Stimulated activated naive CD4-positive, alpha-beta T cell (primary cell): ENCODE data around the gene PACSIN2.
"Not testable (repeated sequence)": the region's sequence is repeated elsewhere in the genome, so short reads cannot be mapped to it uniquely, and the experiment has no call there.

Source experiments
- DNase-seq, 6 experiments: peaks; one replicate each; lab custom pipeline; 2025; lab: John Stamatoyannopoulos, UW

PACSIN2 gene

DNA sequence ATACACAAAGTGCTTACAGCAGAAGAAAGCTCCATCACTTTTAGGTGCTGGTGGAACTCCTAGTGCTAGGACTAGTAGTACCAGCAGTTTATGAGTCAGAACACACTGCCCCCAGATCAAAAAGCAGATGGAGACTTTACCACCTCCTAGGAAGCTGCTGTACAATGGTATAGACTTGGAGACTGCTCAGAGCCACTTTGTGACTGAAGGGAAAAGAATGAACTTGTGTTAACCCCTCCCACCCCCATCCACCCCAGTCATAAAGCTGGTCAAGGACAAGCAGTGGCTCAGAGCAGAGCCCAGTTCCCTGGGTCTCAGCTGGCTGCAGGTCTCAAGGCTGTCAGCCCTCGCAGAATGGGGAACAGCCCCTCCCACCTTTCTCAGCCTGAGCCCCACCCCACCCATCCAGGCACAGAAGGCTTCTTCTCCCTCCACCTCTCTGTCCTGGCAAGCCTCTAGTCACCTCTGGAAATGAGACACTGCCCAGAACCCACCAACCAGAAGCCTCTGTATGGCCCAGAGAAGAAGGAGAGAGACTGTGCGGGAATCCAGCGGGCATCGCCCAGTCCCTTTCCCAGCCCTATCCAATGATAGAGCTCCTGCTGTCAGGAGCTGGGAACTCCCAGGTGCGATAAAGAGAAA lies 23.8 kb downstream of the PACSIN2 start:
- DNase-seq: no peak

DNA sequence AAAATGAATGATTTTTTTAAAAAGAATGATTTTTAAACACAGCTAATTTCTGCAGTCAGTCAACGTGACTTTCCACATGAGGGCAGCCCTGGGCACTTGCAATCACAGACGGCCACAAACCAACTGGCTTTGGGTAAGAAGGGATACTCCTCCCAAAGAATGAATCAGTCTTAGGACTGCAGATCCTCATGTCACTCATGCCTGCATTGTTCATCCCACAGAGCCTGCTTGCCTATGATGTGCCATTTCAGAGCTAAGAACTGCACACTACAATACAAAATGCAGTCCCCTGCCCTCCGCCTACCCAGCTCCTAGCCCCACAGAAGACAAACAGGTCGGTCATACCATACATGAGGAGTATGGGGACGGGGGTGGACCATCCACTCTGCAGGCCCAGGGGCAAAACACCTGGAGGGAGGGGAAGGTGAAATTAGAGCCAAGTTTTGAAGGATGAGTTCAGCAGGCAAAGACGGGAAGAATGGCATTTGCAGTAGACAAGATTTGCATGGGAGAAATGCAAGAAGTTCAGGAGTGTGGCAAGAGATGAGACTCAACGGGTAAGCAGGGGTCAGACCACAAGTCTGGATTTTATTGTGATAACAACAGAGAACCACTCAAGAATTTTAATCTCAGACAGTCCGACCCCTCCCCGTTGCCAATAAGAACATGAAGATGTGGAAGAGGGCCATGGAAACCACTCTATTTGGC lies 24.7 kb downstream of the PACSIN2 start:
- no peak for DNase-seq

DNA sequence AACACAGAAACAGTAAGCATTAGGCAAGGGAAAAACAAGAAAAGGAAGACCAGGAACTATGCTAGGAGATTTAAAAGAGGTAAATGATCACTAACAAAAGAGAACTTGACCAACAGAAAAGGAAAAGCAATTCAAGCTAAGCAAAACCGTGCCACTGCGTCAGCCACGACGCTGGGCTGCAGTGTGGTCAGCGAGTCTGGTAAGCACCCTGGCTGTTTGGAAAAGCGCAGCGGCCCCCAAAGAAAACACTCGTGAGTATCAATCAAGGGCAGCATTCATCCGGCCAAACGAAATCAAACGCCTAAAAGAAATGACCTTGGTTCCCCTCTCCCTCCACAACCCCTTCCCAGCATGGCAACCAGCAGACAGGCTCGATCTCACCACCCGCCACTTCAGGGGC lies 28.8 kb downstream of the PACSIN2 start:
- DNase-seq: no peak

DNA sequence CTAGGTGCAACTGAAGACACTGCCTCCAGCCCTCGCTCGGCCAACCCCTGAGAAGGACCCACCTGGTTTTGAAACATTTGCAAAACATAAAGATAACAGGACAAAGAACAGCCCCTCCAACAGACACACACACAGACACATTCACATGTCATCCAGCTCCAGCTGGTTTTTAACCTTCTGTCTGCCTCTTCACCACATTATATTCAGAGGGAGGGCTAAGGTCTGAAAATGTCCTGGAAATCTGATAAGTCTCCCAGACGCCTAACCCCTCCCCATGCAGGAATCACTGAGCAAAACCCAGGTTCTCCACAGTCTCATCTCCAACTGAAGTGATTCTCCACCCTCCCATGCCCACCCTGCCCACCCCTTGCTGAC lies 29.4 kb downstream of the PACSIN2 start:
- DNase-seq: no peak

DNA sequence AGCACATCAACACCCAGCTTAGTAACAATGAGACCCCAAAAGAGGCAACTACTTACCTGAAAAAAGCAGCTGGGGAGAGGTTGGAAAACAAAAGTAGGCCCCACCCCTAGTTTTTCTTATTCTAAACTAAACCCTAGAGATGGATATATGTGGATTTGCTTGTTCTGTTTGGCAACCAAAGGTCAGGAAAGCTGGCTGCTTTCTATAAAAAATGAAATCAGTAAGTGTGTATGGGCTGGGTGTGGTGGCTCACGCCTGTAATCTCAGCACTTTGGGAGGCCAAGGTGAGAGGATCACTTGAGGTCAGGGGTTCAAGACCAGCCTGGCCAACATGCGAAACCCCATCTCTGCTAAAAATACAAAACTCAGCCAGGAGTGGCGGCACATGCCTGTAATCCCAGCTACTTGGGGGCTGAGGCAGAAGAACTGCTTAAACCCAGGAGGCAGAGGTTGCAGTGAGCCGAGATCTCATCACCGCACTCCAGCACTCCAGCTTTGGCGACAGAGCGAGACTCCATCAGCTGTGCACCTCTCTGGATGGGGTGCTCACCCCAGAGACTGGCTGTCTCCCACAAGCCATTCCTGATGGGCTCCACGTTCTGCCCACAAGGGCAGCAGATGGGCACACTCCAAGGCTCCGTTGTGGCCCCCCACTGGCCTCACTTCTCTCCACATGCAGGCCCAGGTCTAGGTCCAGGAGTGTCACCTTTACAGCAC lies 30.0 kb downstream of the PACSIN2 start:
- no peak for DNase-seq

DNA sequence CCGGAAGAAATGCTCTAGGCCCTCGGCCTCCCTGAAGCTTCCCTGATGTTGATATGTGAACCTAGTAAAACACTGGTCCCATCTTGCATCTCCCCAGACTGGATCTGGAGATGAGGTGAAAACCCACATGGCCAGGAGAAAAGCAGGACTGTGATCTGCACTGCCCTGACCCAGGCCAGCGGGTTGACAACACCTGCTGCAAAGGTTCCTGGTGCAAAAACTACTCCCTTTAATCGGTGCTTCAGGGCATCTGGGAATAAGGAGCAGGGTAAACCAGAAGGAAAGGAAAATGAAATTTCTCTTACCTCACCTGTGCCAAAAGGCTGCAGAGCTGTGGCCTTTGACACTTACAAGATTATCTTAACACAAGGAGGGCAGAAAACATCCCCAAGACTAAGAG lies 30.6 kb downstream of the PACSIN2 start:
- DNase-seq: no peak

DNA sequence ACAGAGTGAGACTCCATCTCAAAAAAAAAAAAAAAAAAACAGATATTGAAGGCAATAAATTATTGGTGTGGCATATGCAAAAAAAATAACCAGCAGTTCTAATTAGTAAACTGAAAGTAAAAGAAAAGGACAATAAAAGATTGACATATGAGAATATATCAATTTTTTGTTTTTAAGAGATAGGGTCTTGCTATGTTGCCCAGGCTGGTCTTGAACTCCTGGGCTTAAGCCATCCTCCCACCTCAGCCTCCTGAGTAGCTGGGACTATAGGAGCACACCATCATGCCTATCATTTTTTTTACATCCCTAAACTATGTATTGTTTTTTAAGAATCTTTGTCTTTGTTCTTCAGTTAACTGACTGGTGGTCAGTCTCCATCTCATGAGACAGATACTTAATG lies 31.5 kb downstream of the PACSIN2 start:
- no peak for DNase-seq

DNA sequence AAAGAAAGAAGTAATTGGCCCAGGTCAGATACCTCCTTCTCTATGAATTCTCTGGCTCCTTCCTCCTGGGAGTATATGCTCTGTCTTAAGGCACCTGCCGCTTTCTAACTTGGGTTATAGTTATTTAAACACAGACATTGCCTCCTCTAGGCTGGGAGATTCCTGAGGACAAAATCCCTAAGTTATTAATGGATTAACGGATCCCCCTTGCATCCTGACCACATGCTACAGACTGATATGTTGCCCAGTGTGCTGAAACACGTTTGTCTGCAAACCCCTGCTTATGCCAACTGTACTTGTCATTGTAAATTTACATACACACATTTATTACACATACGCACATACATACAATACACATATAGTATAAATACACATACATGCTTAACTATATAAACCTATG lies 35.3 kb downstream of the PACSIN2 start:
- DNase-seq: no peak

DNA sequence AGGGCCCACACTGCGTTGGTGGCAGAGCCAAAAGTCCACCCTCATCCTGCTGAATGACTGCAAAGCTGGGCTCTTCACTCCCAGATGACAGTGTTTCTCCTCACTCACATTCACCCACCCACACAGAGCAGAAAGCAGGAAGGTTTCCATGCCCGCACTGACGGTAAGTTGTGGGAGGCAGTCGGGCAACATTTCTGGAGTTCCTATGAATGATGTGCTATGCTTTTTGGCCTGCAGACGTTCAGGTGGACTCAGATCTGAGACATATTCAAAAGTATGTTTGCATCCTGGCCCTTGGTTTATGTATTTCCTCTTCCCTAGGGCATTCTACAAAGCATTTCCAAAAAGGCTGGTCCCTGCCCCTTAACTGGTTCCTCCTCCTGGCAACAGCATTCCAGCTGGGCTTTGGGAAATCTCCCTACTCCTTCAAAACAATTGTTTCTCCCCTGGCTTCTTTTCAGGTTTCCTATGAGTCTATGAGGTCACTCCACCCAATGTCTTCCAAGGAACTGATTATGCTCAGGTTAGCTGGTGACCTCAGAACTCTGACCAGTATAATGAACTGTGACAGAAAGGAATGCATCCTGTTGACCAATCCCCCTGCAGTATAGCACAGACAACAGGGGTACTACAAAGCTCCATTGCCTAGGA lies 36.4 kb downstream of the PACSIN2 start:
- DNase-seq: no peak

DNA sequence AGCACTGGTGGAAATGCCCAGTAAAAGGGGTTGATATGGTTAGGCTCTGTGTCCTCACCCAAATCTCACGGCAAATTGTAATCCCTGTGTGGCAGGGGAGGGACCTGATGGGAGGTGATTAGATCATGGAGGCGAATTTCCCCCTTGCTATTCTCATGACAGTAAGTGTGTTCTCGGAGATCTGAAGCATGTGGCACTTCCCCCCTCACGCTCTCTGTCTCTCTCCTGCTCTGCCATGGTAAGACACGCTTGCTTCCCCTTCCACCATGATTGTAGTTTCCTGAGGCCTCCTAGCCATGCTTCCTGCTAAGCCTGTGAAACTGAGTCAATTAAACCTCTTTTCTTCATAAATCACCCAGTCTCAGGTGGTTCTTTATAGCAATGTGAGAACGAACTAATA lies 37.4 kb downstream of the PACSIN2 start:
- no peak for DNase-seq

DNA sequence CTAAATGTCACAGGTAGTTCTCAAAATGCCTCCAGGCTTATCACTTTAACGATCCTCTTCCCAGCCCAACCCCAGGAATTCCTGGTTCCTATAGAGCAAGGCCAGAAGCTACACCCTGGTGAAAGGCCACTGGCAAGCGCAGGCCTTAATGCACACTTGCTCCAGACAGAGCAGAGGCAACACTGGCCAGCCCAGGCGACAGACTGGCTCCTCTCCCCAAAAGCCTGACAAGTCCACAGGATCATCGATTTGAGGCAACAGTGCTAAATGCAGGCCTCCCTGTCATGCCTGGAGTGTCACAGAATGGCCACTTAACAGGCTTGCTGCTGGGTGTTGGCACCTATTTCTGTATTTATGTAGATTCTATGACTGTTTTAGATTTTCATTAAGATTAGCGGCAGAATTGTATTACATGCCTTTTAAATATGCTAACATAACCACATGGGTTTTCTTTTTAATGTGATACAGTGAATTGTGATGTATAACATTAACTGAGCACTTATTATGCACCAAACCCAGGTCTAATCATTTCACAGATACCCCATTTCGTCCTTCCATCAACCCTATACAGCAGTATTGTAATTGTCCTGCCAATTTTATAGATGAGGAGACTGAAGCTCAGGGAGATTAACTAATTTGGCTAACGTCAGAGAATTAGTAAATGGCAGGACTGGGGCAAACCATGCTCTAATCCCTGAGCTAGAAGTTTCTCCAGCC lies 38.6 kb downstream of the PACSIN2 start:
- DNase-seq: no peak

DNA sequence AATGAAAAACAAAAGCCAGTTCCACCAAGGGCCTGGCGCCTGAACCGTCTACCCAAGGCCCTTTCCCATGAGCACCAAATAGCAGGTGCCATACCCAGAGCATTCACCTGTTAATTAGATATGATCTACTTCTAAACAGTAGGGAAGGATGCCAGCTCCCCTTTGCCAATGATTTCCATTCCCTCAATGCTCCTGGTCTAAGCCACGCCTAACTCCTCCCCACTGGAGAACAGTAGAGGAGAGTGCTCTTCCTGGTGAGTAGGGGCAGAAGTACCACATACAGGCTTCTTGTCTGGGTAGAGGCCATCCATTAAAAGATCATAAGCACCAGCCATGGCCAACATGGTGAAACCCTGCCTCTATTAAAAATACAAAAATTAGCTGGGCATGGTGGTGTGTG lies 40.7 kb downstream of the PACSIN2 start:
- no peak for DNase-seq

DNA sequence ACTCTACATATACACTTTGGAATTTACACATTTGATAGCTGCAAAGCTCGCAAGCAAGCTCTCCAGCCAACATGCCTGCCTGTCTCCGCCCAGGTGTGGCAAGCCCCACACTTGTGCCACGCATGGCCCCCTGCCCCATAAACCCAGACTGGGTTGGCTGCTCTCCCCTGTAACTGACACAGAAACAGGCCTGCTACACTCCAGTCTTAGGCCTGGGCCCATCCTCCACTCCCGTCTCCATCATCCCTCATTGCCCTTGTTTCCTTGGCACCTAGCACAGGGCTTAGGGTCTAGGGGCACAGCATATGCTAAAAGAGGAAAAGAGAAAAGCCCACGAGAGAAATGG lies 41.4 kb downstream of the PACSIN2 start:
- no peak for DNase-seq

DNA sequence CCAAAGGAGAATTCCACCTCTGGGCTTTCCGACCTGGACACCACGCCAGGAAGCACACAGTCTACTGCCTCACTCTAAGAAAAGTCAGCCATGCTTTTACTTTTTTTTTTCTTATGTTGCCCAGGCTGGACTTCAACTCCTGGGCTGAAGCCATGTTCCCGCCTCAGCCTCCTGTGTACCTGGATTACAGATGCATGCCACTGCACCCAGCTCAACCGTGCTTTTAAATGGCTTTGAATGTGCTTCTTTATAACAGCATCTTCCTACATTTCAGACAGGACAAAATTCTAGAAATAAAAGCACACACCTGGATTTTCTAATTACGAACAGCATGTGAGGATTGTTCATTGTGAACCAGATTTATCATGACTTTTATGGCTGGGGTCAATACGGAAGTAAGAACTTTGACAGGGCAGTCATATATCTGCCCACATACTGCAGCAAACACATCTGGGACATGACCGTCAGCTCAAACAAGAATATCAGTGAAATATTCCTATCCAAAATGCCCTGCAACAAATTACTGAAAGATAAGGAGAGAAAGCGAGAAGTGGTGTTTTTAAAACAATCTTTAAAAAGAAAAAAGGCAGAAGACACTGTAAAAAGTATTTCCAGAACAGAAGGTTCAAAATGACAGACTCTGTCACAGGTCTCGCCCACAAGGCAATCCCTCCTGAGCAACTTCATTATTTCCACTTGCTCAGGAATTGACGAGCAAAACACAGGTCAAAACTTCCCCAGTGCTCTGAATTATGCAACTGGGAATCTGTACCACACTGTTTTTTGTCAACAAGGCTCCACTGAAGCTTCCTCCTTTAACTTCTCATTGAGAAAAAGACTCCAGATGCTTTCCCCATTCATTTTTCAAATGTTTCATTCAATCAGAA lies 42.1 kb downstream of the PACSIN2 start:
- no peak for DNase-seq

DNA sequence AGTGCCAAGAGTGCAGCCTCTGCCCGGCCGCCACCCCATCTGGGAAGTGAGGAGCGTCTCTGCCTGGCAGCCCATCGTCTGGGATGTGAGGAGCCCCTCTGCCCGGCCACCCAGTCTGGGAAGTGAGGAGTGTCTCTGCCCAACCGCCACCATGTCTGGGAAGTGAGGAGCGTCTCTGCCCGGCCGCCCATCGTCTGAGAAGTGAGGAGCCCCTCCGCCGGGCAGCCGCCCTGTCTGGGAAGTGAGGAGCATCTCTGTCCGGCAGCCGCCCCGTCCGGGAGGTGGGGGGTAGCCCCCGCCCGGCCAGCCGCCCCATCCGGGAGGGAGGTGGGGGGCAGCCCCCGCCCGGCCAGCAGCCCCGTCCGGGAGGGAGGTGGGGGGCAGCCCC lies 43.5 kb downstream of the PACSIN2 start:
- DNase-seq: not testable (repeated sequence)

DNA sequence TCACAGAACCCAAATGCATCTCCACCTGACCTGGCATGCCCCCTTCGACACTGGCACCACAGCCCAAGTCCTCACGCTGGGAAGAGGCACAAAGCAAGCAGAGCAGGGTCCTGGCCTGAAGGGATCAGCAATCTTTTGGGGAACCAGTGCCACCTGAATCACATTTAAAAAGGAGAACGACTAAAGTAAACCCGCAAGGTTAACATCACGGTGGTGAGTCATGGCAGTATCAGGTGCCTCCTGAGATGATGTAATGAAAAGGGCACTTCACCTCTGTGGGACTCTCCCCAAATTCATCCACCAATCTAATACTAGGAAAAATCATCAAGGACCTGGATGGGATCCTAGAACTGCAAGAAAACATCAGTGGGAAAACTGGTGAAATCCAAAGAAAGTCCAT lies 44.9 kb downstream of the PACSIN2 start:
- no peak for DNase-seq

DNA sequence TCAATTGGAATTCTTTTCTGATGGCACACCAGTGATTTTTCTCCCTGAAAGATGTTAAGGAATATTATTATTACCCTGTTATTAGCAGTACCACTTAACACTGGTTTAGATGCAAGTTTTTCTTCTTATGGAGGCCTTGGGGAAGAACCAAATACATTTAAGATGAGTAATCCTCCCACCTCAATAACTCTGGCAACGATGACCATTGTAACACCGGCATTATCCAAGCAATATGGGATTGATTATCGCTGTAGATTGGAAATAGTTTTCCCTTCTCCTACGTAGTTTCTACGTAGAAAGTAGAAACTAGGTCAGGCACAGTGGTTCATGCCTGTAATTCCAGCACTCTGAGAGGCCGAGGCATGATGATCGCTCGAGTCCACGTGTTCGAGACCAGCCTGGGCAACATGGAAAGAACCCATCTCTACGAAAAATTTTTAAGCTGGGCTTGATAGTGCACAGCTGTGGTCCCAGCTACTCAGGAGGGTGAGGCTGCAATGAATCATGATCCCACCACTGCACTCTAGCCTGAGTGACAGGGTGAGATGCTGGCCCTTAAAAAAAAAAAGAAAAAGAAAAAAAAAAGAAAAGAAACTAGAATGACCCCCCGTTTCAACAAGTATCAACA lies 45.5 kb downstream of the PACSIN2 start:
- DNase-seq: no peak

DNA sequence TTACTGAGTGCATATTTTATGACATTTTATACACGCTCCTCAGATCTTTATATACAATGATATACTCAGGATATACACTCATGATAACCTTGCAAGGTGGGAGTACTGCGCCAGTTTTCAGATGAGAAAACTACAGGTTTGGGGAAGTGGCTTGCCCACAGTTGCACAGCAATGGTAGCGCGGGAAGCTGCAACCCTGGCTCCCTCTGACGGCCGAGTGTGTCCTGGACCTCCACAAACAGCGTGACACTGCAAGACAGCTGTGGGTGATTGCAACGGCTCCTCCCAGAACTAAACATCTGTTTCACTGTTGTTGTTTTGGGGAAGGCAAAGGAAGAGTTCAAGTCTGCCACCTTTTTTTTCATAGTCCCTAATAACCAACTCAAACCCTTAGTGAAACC lies 47.0 kb downstream of the PACSIN2 start:
- DNase-seq: no peak

DNA sequence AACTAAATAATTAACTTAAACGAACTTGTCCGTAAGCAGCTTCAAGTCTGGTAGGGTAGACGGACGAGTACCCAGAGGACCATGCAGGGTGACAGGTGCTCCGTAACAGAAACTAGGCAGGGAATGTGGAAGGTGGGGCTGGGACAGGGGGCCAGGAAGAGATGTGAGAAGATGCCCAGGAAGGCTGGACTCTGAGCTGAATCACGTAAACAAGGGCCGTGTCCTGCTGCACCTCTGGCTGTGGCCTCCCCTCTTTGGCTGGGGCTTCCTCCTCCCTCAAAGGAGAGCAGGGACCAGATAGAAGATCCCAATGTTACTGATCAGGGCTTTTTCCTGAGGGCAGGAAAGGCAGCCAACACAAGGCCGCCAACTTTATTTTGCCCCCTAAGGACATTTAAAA lies 47.9 kb downstream of the PACSIN2 start:
- DNase-seq: no peak

DNA sequence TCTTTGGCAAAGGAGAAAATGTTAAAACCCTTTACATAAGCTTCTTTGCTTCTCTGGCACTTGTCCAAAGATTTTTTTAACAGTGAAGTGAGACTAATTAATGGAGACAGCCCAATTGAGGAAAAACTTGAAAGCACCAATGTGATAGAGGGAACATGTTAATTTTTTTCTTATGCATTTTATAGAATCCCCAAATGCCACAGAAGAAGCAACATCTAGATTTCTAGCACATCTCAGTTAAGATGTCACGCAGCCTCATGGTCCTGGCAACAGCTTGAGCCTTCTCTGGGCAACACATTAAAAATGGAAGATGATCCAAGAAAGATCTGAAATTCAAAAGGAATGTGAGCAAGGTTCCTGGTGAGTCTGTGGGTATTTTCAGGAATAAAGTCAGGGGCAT lies 48.5 kb downstream of the PACSIN2 start:
- DNase-seq: no peak
